Tracheal epithelial cell (primary cell): ENCODE measurements around the gene RAB11B. TPM values are rescaled to one million over a fixed set of nuclear protein-coding genes. Genes with fewer than 3 reads are reported as not detected.

Source experiments
- total RNA-seq: library from RNA; depleted of rRNA; stranded (reverse); fragments of >200 nt; gene quantifications from 2 replicates; pipeline ENCODE4 v1.2.1, GENCODE V29; 2014

Gene RAB11B
- 23.9 and 28.4 TPM in 2 replicates for total RNA-seq

GRCh38 chr19:8389891-8390616, at the start of gene RAB11B:
Gene RAB11B (plus strand): TSS chr19:8390360. CDS start chr19:8390417, 57 bp downstream.

GRCh38 chr19:8342684-8343482, 47.3 kb upstream of the RAB11B start, which contains the start of gene KANK3:
Gene KANK3 (minus strand): TSS chr19:8343262. CDS start chr19:8337828, 5,434 bp downstream.

GRCh38 chr19:8363803-8364771, 26.1 kb upstream of the RAB11B start, which contains the start of gene ANGPTL4:
Gene ANGPTL4 (plus strand): TSS chr19:8364155. CDS start chr19:8364322, 167 bp downstream.

GRCh38 chr19:8412783-8413628, 22.8 kb downstream of the RAB11B start, which contains the start of gene MARCHF2:
Gene MARCHF2 (plus strand): TSS chr19:8413305. CDS start chr19:8421841, 8,536 bp downstream.

GRCh38 chr19:8444677-8445487, 54.7 kb downstream of the RAB11B start, which contains the start of gene HNRNPM:
Gene HNRNPM (plus strand): TSS chr19:8444975. CDS start chr19:8444999, 24 bp downstream.

Other genes with a start within 250 kb of the RAB11B start
- not detected in 2 replicates for gene FBN3, start 240.8 kb upstream of the RAB11B start, total RNA-seq
- 5.8 and 9.4 TPM in 2 replicates for gene CERS4, start 181.0 kb upstream of the RAB11B start, total RNA-seq
- gene CD320, start 82.0 kb upstream of the RAB11B start, total RNA-seq: 14.5 and 28.2 TPM in 2 replicates
- 13.0 and 18.3 TPM in 2 replicates for gene NDUFA7, start 69.0 kb upstream of the RAB11B start, total RNA-seq
- gene RPS28, start 68.9 kb upstream of the RAB11B start, total RNA-seq: 386 and 602 TPM in 2 replicates
- 1.1 and 1.4 TPM in 2 replicates for gene KANK3, start 47.1 kb upstream of the RAB11B start, total RNA-seq
- 6.0 and 41.4 TPM in 2 replicates for gene ANGPTL4, start 26.2 kb upstream of the RAB11B start, total RNA-seq
- 61.2 and 109 TPM in 2 replicates for gene MARCHF2, start 22.9 kb downstream of the RAB11B start, total RNA-seq
- gene HNRNPM, start 54.6 kb downstream of the RAB11B start, total RNA-seq: 39.8 and 53.7 TPM in 2 replicates
- gene PRAM1, start 112.3 kb downstream of the RAB11B start, total RNA-seq: not detected in 2 replicates
- 1.2 and 9.8 TPM in 2 replicates for gene ZNF414, start 123.8 kb downstream of the RAB11B start, total RNA-seq
- 0.21 TPM in 1 of 2 replicates, not detected in the other for gene MYO1F, start 187.1 kb downstream of the RAB11B start, total RNA-seq
- gene ADAMTS10, start 220.4 kb downstream of the RAB11B start, total RNA-seq: 0.24 TPM in 1 of 2 replicates, not detected in the other
- gene NFILZ, start 240.3 kb downstream of the RAB11B start, total RNA-seq: not detected in 2 replicates